Activated naive CD4-positive, alpha-beta T cell treated with anti-CD3 and anti-CD28 coated beads, Interleukin-2, amount 50 U/mL, for 72 hours (primary cell): ENCODE results near the gene F8. TPM values are rescaled to one million over a fixed set of nuclear protein-coding genes. Genes with fewer than 3 reads are reported as not detected.
"Not testable (repeated sequence)": the region's sequence is repeated elsewhere in the genome, so short reads cannot be mapped to it uniquely, and the experiment has no call there.

ENCODE experiments used
- ATAC-seq, 2 donors: fragments of 150-1000 bp; cut with Tn5 transposase; 2 replicates each; pipeline ENCODE4 v1.10.0; 2021; ENCODE audit warnings: mild to moderate bottlenecking in 2 of 2, moderate library complexity in 2 of 2
- DNase-seq, 2 donors: peaks; one replicate each; pipeline ENCODE4 v3.0.0; 2021 to 2022; ENCODE audit warnings: low spot score in 2 of 2
- H3K27ac Mint-ChIP-seq, 2 donors: one replicate each; pipeline ENCODE4 v1.8.0; 2022; ENCODE audit warnings: mild to moderate bottlenecking in 2 of 2, mixed read lengths in 2 of 2
- H3K36me3 Mint-ChIP-seq, 2 donors: one replicate each; pipeline ENCODE4 v1.8.0; 2022; ENCODE audit warnings: mixed read lengths in 2 of 2
- H3K9me3 Mint-ChIP-seq, 2 donors: one replicate each; pipeline ENCODE4 v1.8.0; 2022; ENCODE audit warnings: mixed read lengths in 2 of 2
- total RNA-seq, 2 donors: library from RNA; stranded (reverse); gene quantifications; one replicate each; pipeline ENCODE4 v1.2.3, GENCODE V29; 2022

The F8 gene
- total RNA-seq, 2 donors from 2014 or later: 5.6 to 5.8 TPM

- not testable (repeated sequence) for DNase-seq, ATAC-seq, H3K27ac Mint-ChIP-seq, H3K36me3 Mint-ChIP-seq, H3K9me3 Mint-ChIP-seq
Measured at GRCh38 chrX:155006379-155006778, 16.1 kb downstream of the F8 start.

- ATAC-seq: no peak
- Mint-ChIP-seq H3K27ac (no peak overlapping the region), H3K9me3 (no peaks in the 10 kb centered on the region), H3K36me3 (no peaks in the 10 kb centered on the region)
- no peak for DNase-seq
Measured at GRCh38 chrX:155005190-155005589, 17.3 kb downstream of the F8 start.

- Mint-ChIP-seq H3K9me3 (no peaks in the 10 kb centered on the region), H3K27ac (no peak overlapping the region), H3K36me3 (no peaks in the 10 kb centered on the region)
- DNase-seq (no peak), ATAC-seq (peak in 1 of 2 donors; percentile 79)
Measured at GRCh38 chrX:155001873-155002272, 20.6 kb downstream of the F8 start.

GRCh38 chrX:155000841-155001240 is 21.7 kb downstream of the F8 start:
- no peaks in the 10 kb centered on the region for H3K36me3 Mint-ChIP-seq
- no peak for ATAC-seq
- H3K9me3 Mint-ChIP-seq: no peaks in the 10 kb centered on the region
- no peak for DNase-seq
- no peak overlapping the region for H3K27ac Mint-ChIP-seq

GRCh38 chrX:154998204-154998880 is 24.2 kb downstream of the F8 start:
- no peak for DNase-seq
- ATAC-seq: no peak
- no peaks in the 10 kb centered on the region for H3K9me3 Mint-ChIP-seq
- H3K27ac Mint-ChIP-seq: no peak overlapping the region
- H3K36me3 Mint-ChIP-seq: no peaks in the 10 kb centered on the region

- H3K9me3 Mint-ChIP-seq: no peaks in the 10 kb centered on the region
- H3K36me3 Mint-ChIP-seq: no peaks in the 10 kb centered on the region
- ATAC-seq (peak in 1 of 2 donors; percentile 62), DNase-seq (no peak)
- H3K27ac Mint-ChIP-seq: no peak overlapping the region
Measured at GRCh38 chrX:154991476-154991875, 31.0 kb downstream of the F8 start.

GRCh38 chrX:154991039-154991438 is 31.5 kb downstream of the F8 start:
- Mint-ChIP-seq H3K27ac (peak overlapping the region in 1 of 2 donors; percentile 50), H3K9me3 (no peaks in the 10 kb centered on the region), H3K36me3 (no peaks in the 10 kb centered on the region)
- DNase-seq (peak in 1 of 2 donors; percentile 3), ATAC-seq (peak; percentile 71 to 74)

GRCh38 chrX:154990496-154990895 is 32.0 kb downstream of the F8 start:
- H3K36me3 Mint-ChIP-seq: no peaks in the 10 kb centered on the region
- H3K27ac Mint-ChIP-seq: no peak overlapping the region
- no peaks in the 10 kb centered on the region for H3K9me3 Mint-ChIP-seq
- DNase-seq: no peak
- ATAC-seq: peak; percentile 48 to 67

GRCh38 chrX:154988719-154989118 is 33.8 kb downstream of the F8 start:
- DNase-seq (no peak), ATAC-seq (no peak)
- no peaks in the 10 kb centered on the region for H3K36me3 Mint-ChIP-seq
- no peaks in the 10 kb centered on the region for H3K9me3 Mint-ChIP-seq
- no peak overlapping the region for H3K27ac Mint-ChIP-seq

GRCh38 chrX:154987940-154988339 is 34.6 kb downstream of the F8 start:
- Mint-ChIP-seq H3K9me3 (no peaks in the 10 kb centered on the region), H3K36me3 (no peaks in the 10 kb centered on the region), H3K27ac (no peak overlapping the region)
- DNase-seq: no peak
- ATAC-seq: no peak

- peak overlapping the region in 1 of 2 donors; percentile 27 for H3K27ac Mint-ChIP-seq
- DNase-seq (no peak), ATAC-seq (no peak)
- H3K36me3 Mint-ChIP-seq: no peaks in the 10 kb centered on the region
- H3K9me3 Mint-ChIP-seq: no peaks in the 10 kb centered on the region
Measured at GRCh38 chrX:154986826-154987575, 35.5 kb downstream of the F8 start.

GRCh38 chrX:154981116-154981411 is 41.5 kb downstream of the F8 start:
- no peak for DNase-seq
- no peak for ATAC-seq
- peaks cover 0 to 5% of the 10 kb centered on the region in 2 donors for H3K9me3 Mint-ChIP-seq
- H3K36me3 Mint-ChIP-seq: peaks cover 0 to 6% of the 10 kb centered on the region in 2 donors
- peak overlapping the region in 1 of 2 donors; percentile 84 for H3K27ac Mint-ChIP-seq

- ATAC-seq: peak; percentile 98
Measured at GRCh38 chrX:154980330-154981115, 42.0 kb downstream of the F8 start.

GRCh38 chrX:154979629-154980028 is 42.9 kb downstream of the F8 start:
- ATAC-seq: no peak
- Mint-ChIP-seq H3K27ac (no peak overlapping the region), H3K9me3 (peaks cover 0 to 5% of the 10 kb centered on the region in 2 donors)

More at GRCh38 chrX:154980330-154981115, 42.0 kb downstream of the F8 start:
- Mint-ChIP-seq H3K27ac (peak overlapping the region in 1 of 2 donors; percentile 84), H3K9me3 (peaks cover 0 to 5% of the 10 kb centered on the region in 2 donors), H3K36me3 (peaks cover 0 to 6% of the 10 kb centered on the region in 2 donors)
- DNase-seq: peak; percentile 72 to 75

GRCh38 chrX:154968353-154968752 is 54.2 kb downstream of the F8 start:
- Mint-ChIP-seq H3K36me3 (no peaks in the 10 kb centered on the region), H3K27ac (peak overlapping the region in 1 of 2 donors; percentile 55), H3K9me3 (no peaks in the 10 kb centered on the region)
- no peak for ATAC-seq
- DNase-seq: no peak

More at GRCh38 chrX:154979629-154980028, 42.9 kb downstream of the F8 start:
- DNase-seq: no peak
- H3K36me3 Mint-ChIP-seq: peaks cover 0 to 6% of the 10 kb centered on the region in 2 donors

- Mint-ChIP-seq H3K27ac (no peak overlapping the region), H3K36me3 (no peaks in the 10 kb centered on the region)
Measured at GRCh38 chrX:154967603-154968002, 54.9 kb downstream of the F8 start.

GRCh38 chrX:154961947-154962346 is 60.6 kb downstream of the F8 start:
- ATAC-seq (no peak), DNase-seq (no peak)
- Mint-ChIP-seq H3K27ac (no peak overlapping the region), H3K36me3 (no peaks in the 10 kb centered on the region), H3K9me3 (no peaks in the 10 kb centered on the region)

More at GRCh38 chrX:154967603-154968002, 54.9 kb downstream of the F8 start:
- no peaks in the 10 kb centered on the region for H3K9me3 Mint-ChIP-seq
- DNase-seq: no peak
- no peak for ATAC-seq
